ENCODE data around the gene TRIM27. TPM values are rescaled to one million over a fixed set of nuclear protein-coding genes. Genes with fewer than 3 reads are reported as not detected.

The TRIM27 gene
- total RNA-seq = 48.5 and 52.8 TPM in 2 replicates

GRCh38 chr6:28923318-28924102 lies at the start of gene TRIM27:
Gene TRIM27 (minus strand): TSS chr6:28923985. CDS start chr6:28923632, 353 bp downstream.

Other genes starting within 250 kb of the TRIM27 start
- gene ZNF311, start 81.3 kb upstream of the TRIM27 start, total RNA-seq = 0.20 and 0.56 TPM in 2 replicates
- gene OR2W1, start 121.2 kb upstream of the TRIM27 start, total RNA-seq = not detected in 2 replicates
- gene OR2B3, start 163.3 kb upstream of the TRIM27 start, total RNA-seq = not detected in 2 replicates
- gene OR2J1, start 175.5 kb upstream of the TRIM27 start, total RNA-seq = not detected in 2 replicates
- gene OR2J3, start 184.1 kb upstream of the TRIM27 start, total RNA-seq = not detected in 2 replicates
- not detected in 2 replicates for gene OR2J2, start 246.9 kb upstream of the TRIM27 start, total RNA-seq

All from cardiac ventricle fibroblast (primary cell).